Activated naive CD4-positive, alpha-beta T cell treated with anti-CD3 and anti-CD28 coated beads for 36 hours (primary cell): ENCODE measurements around the gene LEPR. TPM values are rescaled to one million over a fixed set of nuclear protein-coding genes. Genes with fewer than 3 reads are reported as not detected.

Experiments used
- CTCF ChIA-PET: fragments of 350-600 bp; sonication (Branson Sonifier 250); formaldehyde crosslinking; loops from one replicate; lab custom pipeline; 2021; ENCODE audit warnings: antibody characterized with exemption; lab: Charles Lee
- DNase-seq: peaks from one replicate; pipeline ENCODE4 v3.0.0-alpha.2; 2020
- H3K27ac Mint-ChIP-seq: one replicate; pipeline ENCODE4 v1.8.0; 2021; ENCODE audit warnings: mild to moderate bottlenecking, mixed read lengths
- H3K27me3 Mint-ChIP-seq: one replicate; pipeline ENCODE4 v1.8.0; 2021; ENCODE audit warnings: low read depth, mixed read lengths
- H3K36me3 Mint-ChIP-seq: one replicate; pipeline ENCODE4 v1.8.0; 2021; ENCODE audit warnings: low read depth, mixed read lengths
- H3K4me1 Mint-ChIP-seq: one replicate; pipeline ENCODE4 v1.8.0; 2021; ENCODE audit warnings: low read depth, mixed read lengths
- H3K4me3 Mint-ChIP-seq: one replicate; pipeline ENCODE4 v1.8.0; 2021; ENCODE audit warnings: mild to moderate bottlenecking, moderate library complexity, mixed read lengths
- H3K9me3 Mint-ChIP-seq: one replicate; pipeline ENCODE4 v1.8.0; 2021; ENCODE audit warnings: mixed read lengths
- intact Hi-C: fragments of 100-400 bp; cut with micrococcal nuclease; formaldehyde crosslinking; loops from one replicate; pipeline ENCODE4 v1.15.1; 2023
- total RNA-seq, 2 experiments: library from RNA; stranded (reverse); gene quantifications; one replicate each; pipeline ENCODE4 v1.2.3, GENCODE V29; 2021

Gene LEPR
- total RNA-seq, 2 experiments from 2014 or later, result 2.0 to 2.5 TPM

GRCh38 chr1:65469889-65470340, 49.4 kb downstream of the LEPR start:
- DNase-seq, result no peak
- Mint-ChIP-seq H3K4me1 (no peaks in the 10 kb centered on the region), H3K4me3 (no peak overlapping the region), H3K27ac (no peak overlapping the region), H3K9me3 (no peaks in the 10 kb centered on the region), H3K27me3 (no peaks in the 10 kb centered on the region), H3K36me3 (no peaks in the 10 kb centered on the region)
- CTCF ChIA-PET, result no interaction called here
- intact Hi-C loops, result no loop called here

Other genes starting within 250 kb of the LEPR start
- gene DNAJC6, start 111.1 kb upstream of the LEPR start, total RNA-seq, result 1 to 10 TPM; 2.0 to 2.6 TPM
- 10 to 100 TPM in 1 of 2 experiments, 1 to 10 TPM in 1; 7.2 to 14.2 TPM for gene LEPROT, start within 50 bp of the LEPR start, total RNA-seq